Jurkat, Clone E6-1 (cell line): ENCODE results near the gene DPH2.

Source experiments
- DNase-seq: peaks from one replicate; pipeline ENCODE4 v3.0.0-alpha.2; 2011; ENCODE audit warnings: low read depth, low spot score
- H3K4me3 ChIP-seq: 2 replicates; pipeline ENCODE4 v1.5.1; 2011; ENCODE audit warnings: mild to moderate bottlenecking, low read length, control low read depth, moderate library complexity

Gene DPH2

GRCh38 chr1:43979261-43979527, 9.4 kb downstream of the DPH2 start:
- DNase-seq = no peak
- H3K4me3 ChIP-seq = peak overlapping the region; percentile 59

GRCh38 chr1:43979528-43980254, 9.9 kb downstream of the DPH2 start:
- DNase-seq = no peak
- H3K4me3 ChIP-seq = peak overlapping the region; percentile 59

GRCh38 chr1:43980255-43981134, 10.7 kb downstream of the DPH2 start:
- H3K4me3 ChIP-seq = peak overlapping the region; percentile 59
- no peak for DNase-seq

- H3K4me3 ChIP-seq = no peak overlapping the region
- no peak for DNase-seq
Measured at GRCh38 chr1:43981135-43981491, 11.3 kb downstream of the DPH2 start.

GRCh38 chr1:43981636-43982035, 11.8 kb downstream of the DPH2 start:
- no peak overlapping the region for H3K4me3 ChIP-seq
- no peak for DNase-seq

GRCh38 chr1:43982241-43982640, 12.4 kb downstream of the DPH2 start:
- no peak overlapping the region for H3K4me3 ChIP-seq
- DNase-seq = no peak

GRCh38 chr1:43982808-43983207, 13.0 kb downstream of the DPH2 start:
- H3K4me3 ChIP-seq = no peak overlapping the region
- no peak for DNase-seq

GRCh38 chr1:43983253-43983899, 13.6 kb downstream of the DPH2 start:
- no peak overlapping the region for H3K4me3 ChIP-seq
- DNase-seq = no peak

GRCh38 chr1:43984855-43985254, 15.0 kb downstream of the DPH2 start:
- DNase-seq = no peak
- no peak overlapping the region for H3K4me3 ChIP-seq

GRCh38 chr1:43985984-43986595, 16.3 kb downstream of the DPH2 start:
- no peak for DNase-seq
- no peak overlapping the region for H3K4me3 ChIP-seq

- no peak overlapping the region for H3K4me3 ChIP-seq
- DNase-seq = no peak
Measured at GRCh38 chr1:43986712-43987111, 16.9 kb downstream of the DPH2 start.

- H3K4me3 ChIP-seq = no peak overlapping the region
- DNase-seq = no peak
Measured at GRCh38 chr1:43987159-43987902, 17.5 kb downstream of the DPH2 start.

GRCh38 chr1:43990271-43991199, 20.7 kb downstream of the DPH2 start:
- H3K4me3 ChIP-seq = peak overlapping the region; percentile 67
- no peak for DNase-seq

GRCh38 chr1:43991200-43991475, 21.3 kb downstream of the DPH2 start:
- peak overlapping the region; percentile 67 for H3K4me3 ChIP-seq
- DNase-seq = no peak

- no peak for DNase-seq
- H3K4me3 ChIP-seq = peak within 1 kb of the TSS; percentile 67
Measured at GRCh38 chr1:43991476-43992231, 21.8 kb downstream of the DPH2 start, which contains the start of gene CCDC24. Gene CCDC24, plus strand, starts transcription at chr1:43991599. Its CDS starts 280 bp downstream, at chr1:43991879.

GRCh38 chr1:43992232-43992995, 22.6 kb downstream of the DPH2 start:
- no peak for DNase-seq
- H3K4me3 ChIP-seq = peak overlapping the region; percentile 67
